Gastroesophageal sphincter (tissue), 3 donors: ENCODE results near the gene NR3C1.

Source experiments
- CTCF ChIP-seq, 4 experiments: fragments of 200-600 bp in 2 of 4; fragments of 450-650 bp in 2 of 4; sonication (generic) in 1 of 4; IDR thresholded peaks; one replicate each; pipeline ENCODE4 v1.5.1; 2017 to 2019; ENCODE audit warnings: antibody characterized with exemption in 4 of 4, mild to moderate bottlenecking in 2 of 4, moderate library complexity in 2 of 4
- EP300 ChIP-seq: sonication (generic); formaldehyde crosslinking; IDR thresholded peaks from one replicate; pipeline ENCODE4 v1.6.1; 2017; ENCODE audit warnings: antibody characterized with exemption, mild to moderate bottlenecking
- POLR2A ChIP-seq, 2 donors: fragments of 450-650 bp; IDR thresholded peaks; one replicate each; pipeline ENCODE4 v1.6.1; 2017; ENCODE audit warnings: antibody characterized with exemption in 2 of 2, mild to moderate bottlenecking in 2 of 2, moderate library complexity in 1 of 2
- POLR2AphosphoS5 ChIP-seq: sonication (generic); formaldehyde crosslinking; IDR thresholded peaks from one replicate; pipeline ENCODE4 v1.6.1; 2017; ENCODE audit warnings: antibody characterized with exemption

DNA sequence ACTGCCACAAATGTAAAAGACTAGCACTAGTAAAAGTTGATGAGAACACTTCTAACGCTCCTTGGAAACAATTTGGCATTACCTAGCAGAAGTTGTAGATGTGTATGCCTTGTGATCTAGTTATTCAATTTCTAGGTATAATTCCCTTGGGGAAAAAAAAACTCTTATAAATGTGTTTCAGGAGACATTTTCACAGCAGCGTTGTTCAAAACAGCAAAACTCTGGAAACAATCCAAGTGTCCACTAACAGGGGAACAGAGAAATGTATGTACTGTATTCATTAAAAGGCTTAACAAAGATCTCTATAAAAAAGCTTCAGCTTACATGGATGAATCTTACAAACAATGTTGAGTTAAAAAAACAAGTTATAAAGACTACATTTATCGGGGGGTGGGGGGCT is 30.4 kb downstream of the NR3C1 start:
- TF ChIP-seq CTCF (IDR thresholded peaks at IDR 0.05): no peak
- no peak for TF ChIP-seq POLR2A (IDR thresholded peaks at IDR 0.05)
- no peak for TF ChIP-seq POLR2AphosphoS5
- TF ChIP-seq EP300: no peak
